Mucosa of gallbladder (tissue), 1 donor: ENCODE measurements around the gene TENM4. TPM values are rescaled to one million over a fixed set of nuclear protein-coding genes. Genes with fewer than 3 reads are reported as not detected.

ENCODE experiments used
- DNase-seq: peaks from one replicate; pipeline ENCODE4 v3.0.0-alpha.2; 2020; ENCODE audit warnings: low spot score
- total RNA-seq: library from RNA; stranded (reverse); gene quantifications from one replicate; pipeline ENCODE4 v1.2.1, GENCODE V29; 2021
- donor health status: DM: no; HTN: no; CAD: no.

The TENM4 gene
- total RNA-seq, 1 donor from 2014 or later, result 8.4 TPM

GRCh38 chr11:78605296-78605695 lies 835.5 kb downstream of the TENM4 start:
- DNase-seq, result no peak

DNA sequence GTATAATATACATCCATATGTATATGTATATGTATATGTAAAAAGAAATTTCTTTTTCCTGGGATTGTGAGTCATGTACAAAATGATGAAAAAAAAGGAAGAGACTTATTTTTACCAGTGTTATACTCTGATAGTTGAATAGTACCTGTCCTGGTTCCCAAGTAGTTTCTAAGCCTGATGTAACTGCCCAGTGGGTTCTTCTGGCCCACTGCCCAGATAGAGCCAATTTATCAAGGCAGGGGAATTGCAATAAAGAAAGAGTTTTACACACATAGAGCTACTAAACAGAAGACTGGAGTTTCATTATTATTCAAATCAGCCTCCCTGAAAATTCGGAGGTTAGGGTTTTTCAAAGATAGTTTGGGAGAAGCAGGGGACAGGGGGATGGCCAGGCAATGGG lies 837.0 kb downstream of the TENM4 start:
- no peak for DNase-seq
